Right renal pelvis (tissue), 4 donors: ENCODE measurements around the gene SCG5. TPM values are rescaled to one million over a fixed set of nuclear protein-coding genes. Genes with fewer than 3 reads are reported as not detected.

Experiments used
- DNase-seq, 4 donors: peaks; one replicate each; pipeline ENCODE4 v3.0.0-alpha.2; 2013; ENCODE audit warnings: low read depth in 4 of 4, low spot score in 3 of 4, missing footprints in 1 of 4
- polyA plus RNA-seq, 4 donors: library from polyadenylated mRNA; unstranded; fragments of 120-200 nt; gene quantifications; one replicate each; pipeline ENCODE4 v1.2.1, GENCODE V29; 2013; ENCODE audit not compliant: insufficient read length in 4 of 4

Gene SCG5
- polyA plus RNA-seq, 4 donors = 16.3 to 23.5 (median 21.2) TPM

DNA sequence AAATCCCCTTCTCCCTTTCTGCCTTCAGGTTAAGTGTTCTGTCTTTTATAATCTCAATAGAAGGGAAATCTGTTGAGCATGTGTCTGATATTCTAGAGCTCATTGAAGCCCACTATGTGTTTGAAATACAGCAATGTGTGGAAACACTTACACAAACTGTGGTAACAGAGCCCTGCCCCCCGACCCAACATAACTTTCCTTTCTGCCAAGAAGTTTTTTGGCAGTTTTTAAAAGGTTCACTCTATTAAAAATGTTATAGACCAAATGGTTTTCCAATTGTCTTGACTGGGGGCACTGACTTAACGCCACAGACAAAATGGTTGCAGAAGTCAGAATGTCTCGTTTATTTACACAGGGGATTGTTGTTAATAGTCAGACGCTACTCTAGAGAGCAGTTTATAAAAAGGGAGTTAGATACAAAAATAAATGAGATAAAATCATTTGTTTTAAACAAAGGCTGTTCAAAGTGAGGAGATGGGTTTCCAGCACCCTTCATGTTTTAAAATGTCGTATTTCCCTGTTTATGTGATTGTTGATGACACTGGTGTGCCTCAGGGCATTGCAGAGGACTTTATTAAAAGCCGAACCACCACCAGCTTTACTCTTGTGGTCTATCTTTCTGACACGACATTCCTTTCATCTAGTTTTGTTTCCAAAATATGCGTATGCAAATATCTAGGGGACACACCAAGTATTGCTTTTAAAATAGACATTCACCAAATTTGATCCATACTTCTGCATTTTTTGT is 49.6 kb downstream of the SCG5 start:
- DNase-seq = no peak

DNA sequence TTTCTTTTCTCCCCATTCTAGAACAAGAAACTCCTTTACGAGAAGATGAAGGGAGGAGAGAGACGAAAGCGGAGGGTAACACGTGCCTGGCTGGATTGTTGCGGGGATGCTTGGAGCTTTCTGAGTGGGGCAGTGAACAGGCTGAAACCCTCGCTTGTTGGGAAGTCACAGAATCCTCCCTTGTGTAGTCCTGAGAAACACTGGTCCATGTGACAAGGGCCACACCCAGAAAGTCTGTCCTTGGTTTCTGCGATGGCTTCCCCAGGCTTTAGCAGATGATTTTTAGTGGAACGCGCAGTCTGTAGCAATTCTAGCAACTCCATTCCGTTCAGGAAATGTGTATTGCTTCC is 50.2 kb downstream of the SCG5 start:
- DNase-seq = no peak

DNA sequence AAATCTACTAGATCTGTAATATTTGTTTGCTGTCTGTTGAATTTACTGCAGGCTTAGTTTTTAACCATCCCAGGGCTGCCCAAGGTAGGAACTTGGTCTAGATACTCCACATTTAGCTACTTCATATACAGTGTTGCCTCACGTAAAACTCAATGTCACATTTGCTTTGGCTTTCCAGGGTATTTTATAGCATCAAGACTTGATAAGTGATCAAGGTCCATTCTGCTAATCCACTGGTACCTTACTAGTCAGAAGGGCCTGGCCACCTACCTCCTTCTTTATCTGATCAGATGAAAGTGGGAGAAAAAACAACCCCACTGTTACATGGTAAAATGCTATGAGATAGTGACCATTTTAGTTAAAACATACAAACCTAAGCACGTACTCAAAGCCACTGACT is 50.8 kb downstream of the SCG5 start:
- no peak for DNase-seq

- no peak for DNase-seq
Observed at GRCh38 chr15:32694222-32694983, 52.9 kb downstream of the SCG5 start.

GRCh38 chr15:32698773-32699390 is 57.4 kb downstream of the SCG5 start:
- DNase-seq = no peak

GRCh38 chr15:32700501-32701150 is 59.1 kb downstream of the SCG5 start:
- no peak for DNase-seq

GRCh38 chr15:32701863-32702262 is 60.4 kb downstream of the SCG5 start:
- no peak for DNase-seq

DNA sequence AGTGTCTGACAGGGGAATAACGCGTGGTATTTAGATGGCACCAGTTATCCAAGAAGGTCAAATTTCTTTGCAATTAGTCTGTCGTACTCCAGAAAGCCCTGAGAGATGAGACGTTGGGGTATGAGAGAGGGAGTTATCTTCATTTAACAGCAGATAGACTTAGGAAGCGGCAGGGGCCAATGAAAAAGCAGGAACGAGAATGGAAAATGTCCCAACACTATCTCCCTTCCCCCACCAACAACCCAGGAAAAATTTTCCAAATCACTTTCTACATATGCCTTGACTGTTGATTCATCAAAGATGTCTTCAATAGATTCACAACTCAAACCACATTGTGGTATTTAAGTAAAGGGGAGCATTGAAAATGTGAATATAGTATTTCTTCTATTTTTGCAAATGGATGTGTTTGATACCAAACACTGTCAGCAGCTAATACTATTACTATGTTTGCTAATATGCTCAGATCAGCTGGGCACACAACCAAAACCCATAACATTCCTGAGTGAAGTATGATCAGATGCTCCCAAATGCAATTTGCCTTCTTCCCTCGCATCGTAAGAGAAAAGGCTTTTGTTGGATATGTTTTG is 63.0 kb downstream of the SCG5 start:
- no peak for DNase-seq

DNA sequence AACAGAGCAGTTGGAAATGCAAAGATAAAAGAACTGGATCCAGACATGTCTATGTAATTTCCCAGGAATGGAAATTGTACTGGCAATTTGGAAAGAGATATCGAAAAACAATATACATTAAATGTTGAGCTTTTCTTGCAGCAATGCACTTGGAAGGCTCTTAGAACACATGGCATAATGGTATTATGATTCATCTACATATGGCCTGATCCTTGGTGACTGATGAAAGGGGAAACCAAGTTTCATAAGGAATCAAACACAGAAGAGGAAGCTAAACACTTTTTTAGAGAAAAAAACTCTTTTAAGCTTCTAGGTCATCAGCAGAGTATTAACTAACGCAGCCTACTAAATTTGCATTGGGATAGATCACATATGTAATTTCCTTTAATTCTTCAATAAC is 63.9 kb downstream of the SCG5 start:
- DNase-seq = no peak

- DNase-seq = no peak
Observed at GRCh38 chr15:32706704-32707103, 65.2 kb downstream of the SCG5 start.

- no peak for DNase-seq
Observed at GRCh38 chr15:32707436-32707835, 65.9 kb downstream of the SCG5 start.

GRCh38 chr15:32709295-32710033 is 68.0 kb downstream of the SCG5 start:
- DNase-seq = no peak

DNA sequence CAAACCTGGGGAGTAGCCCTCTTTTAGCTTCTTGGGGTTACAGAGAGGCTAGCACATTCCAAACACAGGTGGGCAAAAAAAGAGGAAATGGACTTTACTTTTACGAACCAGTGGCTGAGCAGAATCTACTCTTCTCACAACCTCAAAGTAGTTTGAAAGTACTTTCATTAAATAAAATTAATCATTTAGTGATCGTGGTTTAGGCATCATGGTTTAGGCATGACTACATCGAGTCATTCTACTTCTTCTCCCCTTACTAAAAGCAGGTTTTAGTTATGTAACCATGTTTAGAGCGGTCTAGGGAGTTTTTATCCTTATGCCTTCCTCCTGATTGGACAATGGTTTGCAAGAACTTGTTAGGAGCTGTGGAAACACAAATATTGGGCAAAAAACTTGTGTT is 73.8 kb downstream of the SCG5 start:
- no peak for DNase-seq

DNA sequence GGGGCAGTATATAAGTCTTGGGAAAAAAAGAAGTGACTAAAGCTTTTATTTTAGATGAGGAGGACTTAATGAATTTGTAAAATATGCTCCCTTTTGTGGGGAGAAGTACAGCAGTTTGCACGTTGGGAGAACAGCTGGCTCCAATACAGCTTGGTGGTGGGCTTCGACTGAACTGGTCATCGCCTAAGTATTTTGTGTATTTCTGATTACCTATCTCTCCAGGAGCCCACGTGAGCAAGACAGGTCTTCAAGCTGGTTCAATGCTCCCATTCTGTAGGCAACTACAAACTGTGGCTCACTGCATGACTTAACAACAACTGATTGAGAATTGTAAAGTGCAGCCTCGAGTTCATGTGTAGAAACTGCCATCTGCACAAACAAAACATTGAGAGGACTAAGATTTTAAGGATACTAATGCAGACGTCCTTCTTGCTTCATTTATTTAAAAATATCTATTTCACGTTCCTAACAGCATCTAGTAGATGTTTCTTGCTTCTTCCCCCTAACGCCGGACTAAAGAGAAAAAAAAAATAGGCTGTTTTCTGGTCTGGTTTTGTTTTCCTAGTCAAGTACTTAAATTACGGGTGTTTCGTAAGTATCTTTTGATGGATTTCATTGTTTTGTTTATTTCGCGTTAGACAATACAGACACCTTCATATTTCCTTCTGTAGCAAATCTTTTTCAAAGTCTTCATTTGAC is 74.9 kb downstream of the SCG5 start:
- DNase-seq = no peak

GRCh38 chr15:32716915-32717425 is 75.5 kb downstream of the SCG5 start:
- no peak for DNase-seq

GRCh38 chr15:32717426-32718226 is 76.1 kb downstream of the SCG5 start, which contains the start of gene GREM1:
TSS of gene GREM1 (plus strand) at chr15:32718004. CDS start at chr15:32730691, 12,687 bp downstream.
- DNase-seq = no peak

- DNase-seq = no peak
Observed at GRCh38 chr15:32718227-32718820, 76.8 kb downstream of the SCG5 start.
